ENCODE results near the gene ARHGAP45.
"Not testable (repeated sequence)": the region's sequence is repeated elsewhere in the genome, so short reads cannot be mapped to it uniquely, and the experiment has no call there.

The ARHGAP45 gene

GRCh38 chr19:1066748-1067340, at the start of gene ARHGAP45:
ARHGAP45 (plus strand) TSS chr19:1067167; CDS start chr19:1067406, 239 bp downstream.
- peak; percentile 91 for DNase-seq

GRCh38 chr19:1017906-1018305, 49.1 kb upstream of the ARHGAP45 start:
- no peak for DNase-seq

- no peak for DNase-seq
These were observed 48.6 kb upstream of the ARHGAP45 start for GRCh38 chr19:1018393-1018792.

- no peak for DNase-seq
These were observed 47.9 kb upstream of the ARHGAP45 start for GRCh38 chr19:1018932-1019615.

- DNase-seq: no peak
These were observed 47.4 kb upstream of the ARHGAP45 start for GRCh38 chr19:1019616-1019961.

GRCh38 chr19:1019980-1020867, 46.7 kb upstream of the ARHGAP45 start:
- no peak for DNase-seq

- DNase-seq: peak; percentile 98
These were observed 46.0 kb upstream of the ARHGAP45 start, which contains the start of gene TMEM259 for GRCh38 chr19:1020868-1021425. TMEM259 (minus strand) TSS chr19:1021123; CDS start chr19:1020996, 127 bp downstream.

- DNase-seq: not testable (repeated sequence)
These were observed 43.1 kb upstream of the ARHGAP45 start for GRCh38 chr19:1023883-1024188.

GRCh38 chr19:1025080-1025479, 41.9 kb upstream of the ARHGAP45 start:
- DNase-seq: not testable (repeated sequence)

- peak; percentile 75 for DNase-seq
These were observed 40.8 kb upstream of the ARHGAP45 start, which contains the start of gene CNN2 for GRCh38 chr19:1025960-1026782. CNN2 (plus strand) TSS chr19:1026608; CDS start chr19:1026662, 54 bp downstream.

- DNase-seq: peak; percentile 47
These were observed 40.0 kb upstream of the ARHGAP45 start for GRCh38 chr19:1026783-1027649.

- no peak for DNase-seq
These were observed 39.3 kb upstream of the ARHGAP45 start for GRCh38 chr19:1027650-1028061.

GRCh38 chr19:1028062-1028926, 38.7 kb upstream of the ARHGAP45 start:
- peak; percentile 71 for DNase-seq

GRCh38 chr19:1032264-1032867, 34.6 kb upstream of the ARHGAP45 start:
- no peak for DNase-seq

GRCh38 chr19:1035998-1036621, 30.9 kb upstream of the ARHGAP45 start:
- no peak for DNase-seq

GRCh38 chr19:1037621-1038064, 29.3 kb upstream of the ARHGAP45 start:
- no peak for DNase-seq

- DNase-seq: no peak
These were observed 27.9 kb upstream of the ARHGAP45 start for GRCh38 chr19:1038978-1039645.

- peak; percentile 100 for DNase-seq
These were observed 27.1 kb upstream of the ARHGAP45 start, which contains the start of gene ABCA7 for GRCh38 chr19:1039646-1040475. ABCA7 (plus strand) TSS chr19:1040107; CDS start chr19:1041362, 1,255 bp downstream.

Measured in activated CD4-positive, alpha-beta T cell treated with anti-CD3 and anti-CD28 coated beads, Interleukin-2, Interleukin-6, amounts not matched to agents 100 ng/mL and 50 ng/mL, durations not matched to agents 16 hours and 8 hours (primary cell).